CD14-positive monocyte (primary cell): ENCODE results near the gene ADSS1. TPM values are rescaled to one million over a fixed set of nuclear protein-coding genes. Genes with fewer than 3 reads are reported as not detected.

Experiments
- DNase-seq, 3 donors: peaks; one replicate each; pipeline ENCODE4 v3.0.0-alpha.2; 2011 to 2022
- H2AFZ ChIP-seq: 2 replicates; pipeline ENCODE4 v1.6.0; 2012; ENCODE audit warnings: mild to moderate bottlenecking, low read depth, low read length, inconsistent platforms; ENCODE audit not compliant: insufficient read depth, poor library complexity, severe bottlenecking
- H3K27ac ChIP-seq, 2 donors: 1 replicate in 1 of 2; 2 replicates in 1 of 2; pipeline ENCODE4 v1.5.1; 2012 to 2013; ENCODE audit warnings: low read length in 2 of 2, control low read depth in 1 of 2, inconsistent platforms in 1 of 2, low read depth in 1 of 2, mild to moderate bottlenecking in 1 of 2
- H3K27me3 ChIP-seq, 2 donors: one replicate each; pipeline versions ENCODE4 v1.6.0 to v1.6.1; 2011 to 2013; ENCODE audit warnings: low read length in 2 of 2; ENCODE audit not compliant: control insufficient read depth in 2 of 2, insufficient read depth in 2 of 2
- H3K36me3 ChIP-seq, 2 donors: replicated peaks in 1 of 2; 1 replicate in 1 of 2; 2 replicates in 1 of 2; pipeline versions ENCODE4 v1.5.1 to v1.6.1; 2012 to 2013; ENCODE audit warnings: low read length in 2 of 2, control low read depth in 1 of 2, inconsistent platforms in 1 of 2, mild to moderate bottlenecking in 1 of 2; ENCODE audit not compliant: insufficient read depth in 2 of 2, control insufficient read depth in 1 of 2
- H3K4me1 ChIP-seq, 2 donors: 1 replicate in 1 of 2; 2 replicates in 1 of 2; pipeline versions ENCODE4 v1.5.1 to v1.6.1; 2012 to 2013; ENCODE audit warnings: low read length in 2 of 2, control low read depth in 1 of 2, inconsistent platforms in 1 of 2, mild to moderate bottlenecking in 1 of 2, moderate library complexity in 1 of 2; ENCODE audit not compliant: insufficient read depth in 2 of 2, control insufficient read depth in 1 of 2
- H3K4me2 ChIP-seq: replicated peaks from 2 replicates; pipeline ENCODE3; 2012; ENCODE audit warnings: low read length, moderate library complexity, mild to moderate bottlenecking; ENCODE audit not compliant: poor library complexity, severe bottlenecking; ENCODE audit errors: extremely low read depth
- H3K4me3 ChIP-seq, 3 experiments: fragments of 200-600 bp in 1 of 3; sonication (generic) in 1 of 3; replicated peaks in 1 of 3; 1 replicate in 2 of 3; 2 replicates in 1 of 3; pipeline ENCODE4 v1.5.1; 2011 to 2013; ENCODE audit warnings: low read length in 3 of 3, mild to moderate bottlenecking in 3 of 3, control low read depth in 2 of 3, low read depth in 2 of 3, inconsistent platforms in 1 of 3, moderate library complexity in 1 of 3
- H3K79me2 ChIP-seq: 2 replicates; pipeline ENCODE4 v1.6.0; 2012; ENCODE audit warnings: mild to moderate bottlenecking, control low read depth, inconsistent platforms, low read length, moderate library complexity; ENCODE audit not compliant: insufficient read depth
- H3K9ac ChIP-seq: 2 replicates; pipeline ENCODE4 v1.6.0; 2017; ENCODE audit warnings: low read length, mild to moderate bottlenecking; ENCODE audit not compliant: insufficient read depth, poor library complexity, severe bottlenecking
- H3K9me3 ChIP-seq, 2 donors: replicated peaks in 1 of 2; 1 replicate in 1 of 2; 2 replicates in 1 of 2; pipeline versions ENCODE4 v1.5.1 to v1.6.1; 2012 to 2013; ENCODE audit warnings: low read length in 2 of 2, control low read depth in 1 of 2; ENCODE audit not compliant: control insufficient read depth in 1 of 2, insufficient read depth in 1 of 2
- H4K20me1 ChIP-seq: 2 replicates; pipeline ENCODE4 v1.6.0; 2012; ENCODE audit warnings: mild to moderate bottlenecking, low read length, control low read depth, moderate library complexity; ENCODE audit not compliant: insufficient read depth
- H3K27ac Mint-ChIP-seq, 7 donors: one replicate each; pipeline ENCODE4 v1.8.0; 2020; ENCODE audit warnings: mild to moderate bottlenecking in 7 of 7, mixed read lengths in 7 of 7, moderate library complexity in 6 of 7, inconsistent platforms in 2 of 7
- H3K27me3 Mint-ChIP-seq, 3 donors: one replicate each; pipeline ENCODE4 v1.8.0; 2021 to 2022; ENCODE audit warnings: low read depth in 3 of 3, mild to moderate bottlenecking in 3 of 3, mixed read lengths in 3 of 3, moderate library complexity in 3 of 3, inconsistent platforms in 1 of 3
- H3K36me3 Mint-ChIP-seq, 2 donors: one replicate each; pipeline ENCODE4 v1.8.0; 2020; ENCODE audit warnings: mixed read lengths in 2 of 2, inconsistent platforms in 1 of 2, mild to moderate bottlenecking in 1 of 2
- H3K4me1 Mint-ChIP-seq: one replicate; pipeline ENCODE4 v1.8.0; 2020; ENCODE audit warnings: mild to moderate bottlenecking, mixed read lengths
- H3K4me3 Mint-ChIP-seq, 2 donors: one replicate each; pipeline ENCODE4 v1.8.0; 2020; ENCODE audit warnings: mild to moderate bottlenecking in 2 of 2, mixed read lengths in 2 of 2, moderate library complexity in 1 of 2
- H3K9me3 Mint-ChIP-seq, 7 donors: one replicate each; pipeline ENCODE4 v1.8.0; 2020 to 2022; ENCODE audit warnings: mixed read lengths in 7 of 7, mild to moderate bottlenecking in 6 of 7, moderate library complexity in 6 of 7, inconsistent platforms in 2 of 7
- WGBS: methylation state at CpG from one replicate; pipeline ENCODE4 v1.1.5; 2013; ENCODE audit warnings: missing lambda C conversion rate; ENCODE audit not compliant: insufficient coverage; 5-methylcytosine and 5-hydroxymethylcytosine counted together
- intact Hi-C, 2 donors: fragments of 100-400 bp; cut with micrococcal nuclease; formaldehyde crosslinking; loops; one replicate each; pipeline versions ENCODE4 v1.15.0 to v1.15.1; 2023
- polyA plus RNA-seq, 3 donors: library from polyadenylated mRNA; depleted of rRNA in 1 of 3; unstranded in 2 of 3; stranded (reverse) in 1 of 3; fragments of 300-500 nt in 2 of 3; fragments of >200 nt in 1 of 3; fragmentation: Illumina TruSeq in 2 of 3; gene quantifications; 1 replicate in 2 of 3; 2 replicates in 1 of 3; pipeline ENCODE4 v1.2.3, GENCODE V29; 2012 to 2021
- TF ChIP-seq, protein P1 (sequence below): fragments of 200-600 bp; IDR thresholded peaks from one replicate; pipeline ENCODE4 v1.8.0; 2022; ENCODE audit warnings: antibody characterized with exemption, mild to moderate bottlenecking

Gene ADSS1
- polyA plus RNA-seq, 3 donors: 0.61 to 3.7 (median 0.64) TPM

DNA sequence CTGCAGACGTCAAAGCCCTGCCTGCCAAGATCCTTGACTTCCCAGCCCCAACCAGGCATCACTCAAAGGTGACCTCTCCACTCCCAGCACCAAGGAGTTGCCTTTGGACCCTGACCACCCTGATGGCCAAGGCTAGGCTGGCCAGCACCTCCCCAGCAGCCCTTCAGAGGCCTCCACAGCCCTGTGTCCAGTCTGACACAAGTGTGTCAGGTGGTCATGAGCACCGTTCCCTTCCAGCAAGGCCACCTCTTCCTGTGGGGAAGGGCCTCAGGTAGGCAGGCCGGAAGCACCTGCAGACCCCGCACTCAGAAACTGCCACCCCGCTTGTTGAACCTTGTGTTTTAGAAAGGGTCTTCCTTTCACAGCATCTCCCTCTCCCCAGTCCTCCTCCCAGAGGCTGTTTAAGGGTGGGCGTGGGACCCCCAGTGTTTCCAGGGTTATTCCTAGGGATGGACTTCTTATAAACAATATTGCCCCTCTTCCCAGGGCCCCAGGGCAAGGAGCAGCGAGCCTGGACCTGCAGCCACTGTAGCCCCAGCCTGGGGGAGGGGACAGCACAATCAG lies 47.8 kb upstream of the ADSS1 start:
- WGBS: 81% methylated on average over 3 of the region's 7 CpGs
- Mint-ChIP-seq H3K9me3 (peaks cover 0 to 4% (median 0%) of the 10 kb centered on the region in 7 donors), H3K27ac (no peak overlapping the region), H3K27me3 (peaks cover 8 to 14% (median 11%) of the 10 kb centered on the region in 3 donors), H3K36me3 (no peaks in the 10 kb centered on the region), H3K4me3 (no peak overlapping the region), H3K4me1 (peaks cover 27% of the 10 kb centered on the region)
- Histone ChIP-seq H3K79me2 (no peaks in the 10 kb centered on the region), H3K4me2 (no peak overlapping the region), H3K9me3 (no peaks in the 10 kb centered on the region), H3K9ac (no peak overlapping the region), H3K27ac (no peak overlapping the region), H3K4me3 (no peak overlapping the region), H3K4me1 (peaks cover 35 to 47% of the 10 kb centered on the region in 2 donors), H4K20me1 (no peaks in the 10 kb centered on the region), H3K36me3 (no peaks in the 10 kb centered on the region), H3K27me3 (no peaks in the 10 kb centered on the region), H2AFZ (no peak overlapping the region)
- intact Hi-C loops: no loop called here
- TF ChIP-seq, protein P1, sequence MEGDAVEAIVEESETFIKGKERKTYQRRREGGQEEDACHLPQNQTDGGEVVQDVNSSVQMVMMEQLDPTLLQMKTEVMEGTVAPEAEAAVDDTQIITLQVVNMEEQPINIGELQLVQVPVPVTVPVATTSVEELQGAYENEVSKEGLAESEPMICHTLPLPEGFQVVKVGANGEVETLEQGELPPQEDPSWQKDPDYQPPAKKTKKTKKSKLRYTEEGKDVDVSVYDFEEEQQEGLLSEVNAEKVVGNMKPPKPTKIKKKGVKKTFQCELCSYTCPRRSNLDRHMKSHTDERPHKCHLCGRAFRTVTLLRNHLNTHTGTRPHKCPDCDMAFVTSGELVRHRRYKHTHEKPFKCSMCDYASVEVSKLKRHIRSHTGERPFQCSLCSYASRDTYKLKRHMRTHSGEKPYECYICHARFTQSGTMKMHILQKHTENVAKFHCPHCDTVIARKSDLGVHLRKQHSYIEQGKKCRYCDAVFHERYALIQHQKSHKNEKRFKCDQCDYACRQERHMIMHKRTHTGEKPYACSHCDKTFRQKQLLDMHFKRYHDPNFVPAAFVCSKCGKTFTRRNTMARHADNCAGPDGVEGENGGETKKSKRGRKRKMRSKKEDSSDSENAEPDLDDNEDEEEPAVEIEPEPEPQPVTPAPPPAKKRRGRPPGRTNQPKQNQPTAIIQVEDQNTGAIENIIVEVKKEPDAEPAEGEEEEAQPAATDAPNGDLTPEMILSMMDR: no peak
- no peak for DNase-seq

DNA sequence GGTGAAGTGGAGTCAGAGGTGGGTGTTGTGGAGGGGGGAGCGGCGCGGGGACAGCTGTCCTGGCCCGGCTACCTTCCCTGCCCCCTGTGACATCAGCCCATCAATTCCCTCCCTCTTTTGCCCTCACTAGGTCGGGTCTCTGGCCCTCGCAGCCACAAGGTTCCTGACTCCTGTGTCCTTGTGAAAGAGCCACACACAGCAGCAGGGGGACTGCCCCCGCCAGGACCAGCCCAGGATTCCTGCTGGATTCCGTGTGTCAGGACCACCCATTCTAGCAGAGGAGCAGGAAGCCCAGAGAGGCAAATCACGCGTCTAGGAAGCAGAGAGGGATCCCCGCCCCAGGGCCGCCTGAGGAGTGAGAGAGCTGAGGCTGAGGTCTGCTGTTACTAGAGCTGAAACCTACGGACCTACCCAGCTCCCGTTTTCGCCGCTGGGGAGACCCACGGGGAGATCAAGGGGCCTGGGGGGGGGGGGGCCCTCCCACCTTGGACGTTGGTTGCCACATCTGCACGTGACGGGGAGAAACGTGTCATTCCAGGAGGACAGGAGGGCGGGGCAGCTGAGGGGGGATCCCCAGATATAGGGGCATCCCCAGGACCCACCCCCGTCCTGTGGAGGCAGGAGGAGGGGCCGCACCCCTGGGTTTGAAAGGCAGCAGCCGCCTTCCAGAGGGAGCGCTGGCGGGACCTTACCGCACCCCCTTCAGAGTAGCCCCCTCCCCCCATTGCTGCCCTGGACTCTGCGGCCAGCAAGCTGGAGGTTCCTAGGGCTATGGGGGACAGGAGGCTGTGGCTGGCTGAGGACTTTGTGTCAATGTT lies 47.1 kb upstream of the ADSS1 start:
- Histone ChIP-seq H3K4me1 (peaks cover 42 to 54% of the 10 kb centered on the region in 2 donors), H3K9me3 (no peaks in the 10 kb centered on the region), H2AFZ (peak overlapping the region; percentile 94), H3K27me3 (no peaks in the 10 kb centered on the region), H4K20me1 (no peaks in the 10 kb centered on the region), H3K79me2 (no peaks in the 10 kb centered on the region), H3K36me3 (no peaks in the 10 kb centered on the region), H3K4me2 (peak overlapping the region; percentile 96), H3K9ac (peak overlapping the region; percentile 85), H3K27ac (peak overlapping the region; percentile 73 to 91), H3K4me3 (peak overlapping the region; percentile 37 to 82 (median 54))
- intact Hi-C loops: no loop called here
- TF ChIP-seq, protein P1: no peak
- Mint-ChIP-seq H3K9me3 (peaks cover 0 to 4% (median 0%) of the 10 kb centered on the region in 7 donors), H3K27me3 (peaks cover 8 to 11% (median 9%) of the 10 kb centered on the region in 3 donors), H3K36me3 (no peaks in the 10 kb centered on the region), H3K27ac (peak overlapping the region in 4 of 7 donors; percentile 60 to 90 (median 78)), H3K4me3 (peak overlapping the region; percentile 74 to 87), H3K4me1 (peaks cover 33% of the 10 kb centered on the region)
- WGBS: 26% methylated on average over 17 of the region's 29 CpGs
- DNase-seq: peak in 1 of 3 donors; percentile 68
